ENCODE measurements around the gene LENG9.

- no peak for TF ChIP-seq CTCF (IDR thresholded peaks at IDR 0.05)
- no peak for TF ChIP-seq POLR2A (IDR thresholded peaks at IDR 0.05)
Measured at GRCh38 chr19:54435551-54436016, 28.0 kb downstream of the LENG9 start.

Data from tibial nerve (tissue), 3 donors.